DMS114 treated with DMSO at 0.1 percent for 48 hours (cell line): ENCODE results near the gene RAD54L.
"Not testable (repeated sequence)": the region's sequence is repeated elsewhere in the genome, so short reads cannot be mapped to it uniquely, and the experiment has no call there.

Experiments used
- DNase-seq: peaks from one replicate; lab custom pipeline; 2025; ENCODE audit not compliant: unreplicated experiment; lab: John Stamatoyannopoulos, UW

Gene RAD54L

GRCh38 chr1:46247436-46248121, at the start of gene RAD54L:
RAD54L (plus strand) TSS chr1:46247763; CDS start chr1:46248406, 643 bp downstream.
- peak; percentile 98 for DNase-seq

DNA sequence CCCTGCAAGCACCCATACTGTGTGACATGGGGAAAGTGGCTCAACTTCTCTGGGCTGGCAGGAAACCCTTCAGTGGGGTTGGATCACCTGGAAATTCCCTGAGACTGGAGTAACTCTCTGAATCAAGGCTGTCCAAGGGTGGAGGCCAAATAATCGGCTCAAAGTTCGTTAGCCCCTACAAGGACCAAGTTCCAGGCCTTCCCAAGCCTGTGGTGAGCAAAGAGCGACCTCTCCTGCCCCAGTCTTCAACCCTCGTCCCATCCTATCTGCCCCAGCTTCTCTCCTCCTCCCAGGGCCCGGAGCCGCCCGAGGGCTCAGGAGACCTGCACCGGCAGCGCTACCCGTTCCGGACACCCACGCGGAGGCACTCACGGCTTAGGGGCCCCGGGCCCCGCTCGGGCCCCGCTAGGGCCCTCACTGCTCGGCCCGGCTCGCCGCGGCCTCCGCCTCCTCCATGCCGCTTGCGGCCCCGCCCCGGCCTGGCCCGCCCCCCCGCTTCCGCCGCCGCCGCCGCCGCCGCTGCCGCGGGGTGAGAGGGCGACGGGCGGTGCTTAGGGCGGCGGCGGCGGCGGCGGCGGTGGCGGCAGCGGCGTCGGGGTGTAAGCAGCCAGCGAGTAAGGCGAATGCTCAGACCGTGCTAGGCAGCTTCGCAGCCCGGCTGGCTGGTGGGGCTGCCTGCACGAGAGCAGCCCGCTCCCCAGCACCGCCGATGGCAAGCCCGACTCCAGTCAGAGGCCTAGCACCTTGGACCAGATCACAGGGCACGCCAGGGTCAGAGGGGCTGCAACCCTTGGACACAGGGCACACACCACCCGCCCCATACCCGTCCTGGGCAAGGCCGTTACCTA, 49.4 kb upstream of the RAD54L start, which contains the start of gene POMGNT1:
POMGNT1 (minus strand) TSS at position 471 of the 848 bp plus-strand sequence. CDS start 613 bp downstream, outside the sequence.
- peak; percentile 29 for DNase-seq

DNA sequence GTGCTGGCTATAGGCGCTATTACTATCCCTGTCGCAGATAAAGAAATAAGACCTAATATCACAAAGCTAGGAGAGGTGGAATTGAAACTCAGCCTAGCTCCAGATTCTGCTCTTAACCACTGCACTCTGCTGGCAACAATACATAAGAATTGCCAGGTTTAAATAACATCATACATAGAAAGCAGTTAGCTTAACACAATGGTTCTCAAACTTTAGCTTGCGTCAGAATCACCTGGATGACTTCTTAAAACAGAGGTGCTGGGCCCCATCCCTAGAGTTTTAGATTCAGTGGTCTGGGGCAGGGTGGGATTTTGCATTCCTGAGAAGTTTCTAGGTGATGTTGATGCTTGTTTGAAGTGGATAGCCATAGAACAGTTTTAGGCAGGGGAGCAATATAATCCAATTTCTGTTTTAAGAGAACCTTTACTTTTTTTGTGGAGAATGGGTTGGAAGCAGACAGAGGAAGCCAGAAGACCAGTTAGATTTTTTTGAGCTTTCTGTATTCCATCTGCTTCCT, 48.3 kb upstream of the RAD54L start:
- no peak for DNase-seq

DNA sequence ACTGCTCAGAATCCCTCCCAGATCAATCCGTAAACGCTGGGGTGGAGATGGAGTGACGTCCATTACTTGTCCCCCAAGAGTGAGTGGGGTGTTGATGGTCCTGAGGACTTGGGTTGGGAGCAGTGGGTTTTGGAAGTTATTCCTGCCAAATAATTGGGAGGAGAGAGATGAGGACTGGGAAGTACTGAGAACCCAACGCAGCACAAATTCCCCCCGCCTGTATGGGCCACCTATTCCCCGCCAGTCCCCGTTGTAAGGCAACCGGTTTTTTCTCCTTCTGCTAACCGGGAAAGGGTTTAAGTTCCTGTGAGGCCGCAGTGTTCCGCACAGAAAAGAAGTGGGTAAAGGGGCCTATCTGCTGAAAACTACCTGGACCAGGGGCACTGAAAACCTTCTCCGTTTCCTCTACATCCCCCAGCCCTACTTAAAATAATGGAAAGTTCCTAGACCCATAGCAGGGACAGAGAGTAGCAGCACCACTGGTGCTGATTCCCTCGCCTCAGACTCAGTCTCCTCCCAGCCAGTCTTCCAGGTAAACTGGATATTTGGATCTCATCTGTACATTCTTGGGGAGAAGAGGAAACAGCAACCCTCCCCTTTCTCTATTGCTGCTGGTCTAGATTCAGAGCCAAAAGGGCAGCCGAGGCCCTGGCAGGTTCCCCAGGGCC, 43.7 kb upstream of the RAD54L start:
- DNase-seq: no peak

GRCh38 chr1:46204406-46204742, 43.2 kb upstream of the RAD54L start:
- DNase-seq: no peak

- no peak for DNase-seq
Observed at GRCh38 chr1:46205141-46205540, 42.4 kb upstream of the RAD54L start.

DNA sequence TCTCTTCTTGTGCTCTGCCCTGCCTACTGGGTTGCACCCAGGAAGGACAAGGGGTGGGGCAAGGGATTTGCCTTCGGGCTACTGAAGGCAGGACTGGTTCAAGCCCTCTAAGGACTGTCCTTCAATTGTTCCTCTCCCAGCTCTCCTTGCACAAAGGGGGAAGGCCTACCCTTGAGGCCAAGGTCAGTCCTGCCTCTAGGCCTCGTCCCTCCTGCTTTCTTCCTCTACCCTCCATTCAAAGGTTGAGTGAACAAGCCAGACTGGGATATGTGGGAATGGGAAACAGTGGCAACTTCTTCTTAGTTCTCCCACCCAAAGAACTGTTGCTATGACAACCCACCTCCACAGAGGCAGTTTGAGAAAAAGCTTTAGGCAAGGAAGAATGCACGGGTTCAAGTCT, 41.8 kb upstream of the RAD54L start:
- no peak for DNase-seq

GRCh38 chr1:46206399-46206798, 41.2 kb upstream of the RAD54L start:
- no peak for DNase-seq

DNA sequence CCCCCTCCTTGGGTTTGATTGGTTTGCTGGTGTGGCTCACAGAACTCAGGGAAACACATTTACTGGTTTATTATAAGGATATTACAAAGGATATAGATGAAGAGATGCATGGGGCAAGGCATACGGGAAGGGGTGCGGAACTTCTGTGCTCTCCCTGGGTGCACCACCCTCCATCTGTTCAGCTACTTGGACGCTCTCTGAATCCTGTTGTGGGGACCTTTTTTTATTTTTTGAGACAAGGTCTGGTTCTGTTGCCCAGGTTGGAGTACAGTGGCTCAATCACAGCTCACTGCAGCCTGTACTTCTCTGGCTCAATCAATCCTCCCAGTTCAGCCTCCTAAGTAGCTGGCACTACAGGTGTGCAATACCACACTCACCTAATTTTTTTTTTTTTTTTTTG, 37.0 kb upstream of the RAD54L start:
- DNase-seq: no peak

DNA sequence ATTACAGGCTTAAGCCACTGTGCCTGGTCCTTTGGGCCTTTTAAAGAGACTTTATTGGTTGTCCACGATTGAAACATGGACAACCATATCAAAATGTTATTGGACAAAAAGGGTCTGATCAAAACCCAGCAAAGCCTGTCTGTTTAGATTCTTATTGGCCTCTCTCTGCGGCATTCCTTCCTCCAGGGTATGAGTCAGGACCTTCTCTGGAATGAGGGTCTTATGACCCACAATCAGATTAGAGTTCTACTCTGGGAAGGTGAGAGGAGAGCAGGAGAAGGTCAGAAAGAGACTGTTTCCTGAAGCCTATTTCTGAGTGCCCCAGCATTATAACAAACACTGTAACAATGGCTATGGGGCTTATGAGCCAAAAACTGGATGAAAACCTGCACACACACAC, 36.5 kb upstream of the RAD54L start:
- DNase-seq: no peak

GRCh38 chr1:46215504-46215903, 32.1 kb upstream of the RAD54L start:
- no peak for DNase-seq

DNA sequence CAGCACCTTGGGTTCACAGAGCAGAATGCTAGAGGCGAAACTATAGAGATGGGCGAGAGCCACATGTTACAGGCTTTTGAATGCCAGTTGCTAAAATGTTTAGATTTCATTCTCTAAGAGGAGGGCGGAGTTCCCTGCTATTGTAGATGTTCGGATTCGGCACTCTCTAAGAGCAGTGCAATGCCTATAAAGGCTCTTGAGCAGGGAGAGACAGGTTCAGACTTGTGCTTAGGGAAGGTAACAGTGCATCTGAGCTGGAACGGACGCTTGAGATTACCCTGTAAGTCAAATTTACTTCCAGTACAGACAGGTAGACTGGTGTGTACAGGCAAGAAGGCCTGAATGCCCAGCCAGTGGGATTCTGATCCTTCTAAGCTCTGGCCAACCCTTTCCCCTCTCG, 29.1 kb upstream of the RAD54L start:
- no peak for DNase-seq

DNA sequence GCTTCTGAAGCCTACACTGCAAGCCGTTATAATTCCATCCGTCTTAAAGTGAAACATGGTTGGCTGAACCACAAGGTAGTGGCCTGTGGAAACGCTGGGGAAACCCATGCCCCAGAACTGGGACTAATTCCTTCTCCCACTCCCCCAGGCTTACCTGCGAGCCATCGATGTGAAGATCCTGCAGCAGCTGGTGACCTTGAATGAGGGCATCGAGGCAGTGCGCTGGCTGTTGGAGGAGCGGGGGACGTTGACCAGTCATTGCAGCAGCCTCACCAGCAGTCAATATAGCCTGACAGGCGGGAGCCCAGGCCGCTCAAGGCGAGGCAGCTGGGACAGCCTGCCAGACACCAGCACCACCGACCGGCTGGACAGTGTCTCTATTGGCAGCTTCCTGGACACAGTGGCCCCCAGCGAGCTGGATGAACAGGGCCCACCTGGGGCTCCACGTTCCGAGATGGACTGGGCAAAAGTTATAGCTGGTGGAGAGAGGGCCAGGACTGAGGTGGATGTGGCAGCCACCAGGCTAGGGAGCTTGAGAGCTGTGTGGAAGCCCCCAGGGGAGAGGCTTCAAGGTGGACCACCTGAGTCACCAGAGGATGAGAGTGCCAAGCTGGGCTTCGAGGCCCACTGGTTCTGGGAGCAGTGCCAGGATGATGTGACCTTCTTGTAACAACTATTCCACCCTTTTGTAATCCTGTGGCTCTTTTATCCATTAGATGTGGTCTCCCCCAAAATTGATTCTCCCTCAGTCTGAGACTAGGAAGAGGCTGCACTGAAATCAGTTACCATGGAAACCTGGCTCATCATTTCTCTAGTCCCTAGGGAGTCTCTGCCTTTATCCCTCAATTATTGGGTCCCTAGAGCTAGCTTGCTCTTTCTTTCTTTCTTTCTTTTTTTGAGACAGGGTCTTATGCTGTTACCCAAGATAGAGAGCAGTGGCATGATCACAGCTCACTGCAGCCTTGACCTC, 27.7 kb upstream of the RAD54L start:
- no peak for DNase-seq

GRCh38 chr1:46220808-46221207, 26.8 kb upstream of the RAD54L start:
- DNase-seq: no peak

DNA sequence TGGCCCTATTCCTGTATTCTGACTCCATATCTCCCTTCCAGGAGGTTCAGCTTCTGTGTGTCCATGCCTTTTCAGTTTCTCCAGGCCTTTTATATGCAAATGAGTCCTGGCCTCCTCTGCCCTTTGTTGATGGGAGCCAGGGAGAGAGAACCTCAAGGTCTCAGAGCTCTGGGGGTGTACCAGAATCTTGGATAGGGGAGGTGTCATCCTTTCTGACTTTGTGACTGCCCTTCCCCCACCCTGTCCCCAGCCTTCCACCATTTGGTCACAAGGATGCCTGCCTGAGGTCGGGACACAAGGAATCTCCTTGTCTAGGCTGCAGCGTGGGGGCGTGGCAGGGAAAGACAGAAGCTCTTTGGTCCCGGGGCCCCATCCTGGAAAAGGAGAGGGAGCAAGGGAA, 25.8 kb upstream of the RAD54L start:
- DNase-seq: no peak

DNA sequence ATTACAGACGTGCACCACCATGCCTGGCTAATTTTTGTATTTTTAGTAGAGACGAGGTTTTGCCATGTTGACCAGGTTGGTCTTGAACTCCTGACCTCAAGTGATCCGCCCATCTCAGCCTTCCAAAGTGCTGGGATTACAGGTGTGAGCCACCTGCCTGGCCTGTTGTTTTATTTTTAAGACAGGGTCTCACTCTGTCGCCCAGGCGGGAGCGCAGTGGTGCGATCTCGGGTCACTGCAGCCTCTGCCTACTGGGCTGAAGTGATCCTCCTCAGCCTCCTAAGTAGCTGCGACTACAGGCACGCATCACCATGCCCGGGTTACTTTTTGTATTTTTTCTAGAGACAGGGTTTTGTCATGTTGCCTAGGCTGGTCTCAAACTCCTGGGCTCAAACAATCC, 24.5 kb upstream of the RAD54L start:
- DNase-seq: not testable (repeated sequence)

DNA sequence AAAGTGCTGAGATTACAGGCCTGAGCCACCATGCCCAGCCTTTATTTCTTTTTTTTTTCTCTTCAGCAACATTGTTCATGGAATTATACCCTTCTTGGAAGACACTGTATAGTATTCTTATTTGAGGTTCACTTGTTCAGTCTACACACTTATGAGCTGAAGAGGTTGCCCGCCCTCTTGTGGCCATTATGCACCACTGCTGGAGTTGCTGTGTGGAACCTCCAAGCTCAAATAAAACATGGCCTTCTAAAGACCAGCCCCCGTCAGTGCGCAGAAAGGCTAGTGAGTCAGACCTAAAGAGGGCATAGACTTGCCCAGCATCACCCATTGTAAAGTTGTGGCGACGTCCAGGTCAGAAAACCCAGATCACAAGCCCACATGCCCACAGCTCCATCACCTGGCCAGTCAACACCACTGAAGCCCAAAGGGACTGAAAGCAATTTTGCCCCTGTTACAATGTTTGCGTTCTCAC, 24.1 kb upstream of the RAD54L start:
- DNase-seq: peak; percentile 60

- DNase-seq: no peak
Observed at GRCh38 chr1:46224966-46225365, 22.6 kb upstream of the RAD54L start.

DNA sequence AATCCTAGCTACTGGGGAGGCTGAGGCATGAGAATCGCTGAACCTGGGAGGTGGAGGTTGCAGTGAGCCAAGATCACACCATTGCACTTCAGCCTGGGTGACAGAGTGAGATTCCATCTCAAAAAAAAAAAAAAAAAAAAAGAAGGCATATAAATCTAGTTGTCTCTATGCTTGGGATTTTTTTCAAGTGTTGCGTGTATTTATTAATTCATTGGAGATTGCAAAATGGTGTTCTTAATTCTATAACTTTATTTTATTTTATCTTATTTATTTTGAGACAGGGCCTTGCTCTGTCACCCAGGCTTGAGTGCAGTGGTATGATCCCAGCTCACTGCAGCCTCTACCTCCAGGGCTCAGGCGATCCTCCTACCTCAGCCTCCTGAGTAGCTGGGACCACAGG, 16.3 kb upstream of the RAD54L start:
- DNase-seq: not testable (repeated sequence)

DNA sequence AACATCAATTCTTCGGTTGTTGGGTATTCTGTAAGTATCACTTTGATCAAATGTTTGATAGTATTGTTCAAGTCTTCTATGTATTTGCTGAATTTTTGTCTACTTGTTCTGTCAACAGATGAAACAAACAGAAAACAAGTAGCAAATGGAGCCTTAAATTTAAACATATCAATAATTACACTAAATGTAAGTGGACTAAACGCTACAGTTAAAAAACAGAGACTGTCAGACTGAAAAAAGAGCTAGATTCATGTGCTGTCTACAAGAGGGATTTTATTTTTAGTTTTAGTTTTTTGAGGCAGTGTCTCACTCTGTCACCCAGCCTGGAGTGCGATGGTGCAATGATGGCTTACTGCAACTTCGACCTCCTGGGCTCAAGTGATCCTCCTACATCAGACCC, 10.7 kb upstream of the RAD54L start:
- DNase-seq: no peak
